HL-60 (cell line): ENCODE measurements around the gene FAM83D.

ENCODE experiments used
- DNase-seq, 2 experiments: peaks; one replicate each; pipeline ENCODE4 v3.0.0-alpha.2; 2010 to 2020; ENCODE audit warnings: low read depth in 1 of 2, low spot score in 1 of 2
- H3K27ac ChIP-seq: fragments of 250-450 bp; sonication (Bioruptor Pico); replicated peaks from 2 replicates; pipeline ENCODE4 v1.5.1; 2020; ENCODE audit warnings: mild to moderate bottlenecking, moderate library complexity
- H3K27me3 ChIP-seq: fragments of 250-450 bp; sonication (Bioruptor Pico); 2 replicates; pipeline ENCODE4 v1.5.1; 2021; ENCODE audit warnings: mild to moderate bottlenecking, moderate library complexity; ENCODE audit not compliant: insufficient read depth, poor library complexity, severe bottlenecking
- H3K4me3 ChIP-seq: replicated peaks from 2 replicates; pipeline ENCODE4 v1.5.1; 2011; ENCODE audit warnings: mild to moderate bottlenecking, control low read depth, low read length; ENCODE audit not compliant: insufficient read depth
- CTCF ChIP-seq: IDR thresholded peaks from one replicate; pipeline ENCODE4 v1.5.1; 2011; ENCODE audit warnings: low read length, control low read depth, inconsistent platforms; ENCODE audit not compliant: insufficient read depth
- GABPA ChIP-seq: IDR thresholded peaks from 2 replicates; pipeline ENCODE4 v1.6.1; 2012; ENCODE audit warnings: low read depth
- POLR2AphosphoS5 ChIP-seq: IDR thresholded peaks from 2 replicates; pipeline ENCODE4 v1.6.1; 2012; ENCODE audit warnings: low read depth
- REST ChIP-seq: IDR thresholded peaks from 2 replicates; pipeline ENCODE4 v1.6.1; 2012; ENCODE audit warnings: low read depth; ENCODE audit not compliant: insufficient replicate concordance
- SPI1 ChIP-seq: IDR thresholded peaks from 2 replicates; pipeline ENCODE4 v1.6.1; 2012; ENCODE audit warnings: low read depth, mild to moderate bottlenecking, borderline replicate concordance

FAM83D gene

GRCh38 chr20:38920411-38920810 lies 5.8 kb upstream of the FAM83D start:
- no peak overlapping the region for H3K27ac ChIP-seq
- H3K4me3 ChIP-seq = no peak overlapping the region
- TF ChIP-seq REST (no peak), POLR2AphosphoS5 (no peak), GABPA (no peak), CTCF (no peak), SPI1 (no peak)
- DNase-seq = no peak
- H3K27me3 ChIP-seq = peaks cover 5% of the 10 kb centered on the region

- no peak for DNase-seq
- Histone ChIP-seq H3K27me3 (peaks cover 5% of the 10 kb centered on the region), H3K27ac (no peak overlapping the region), H3K4me3 (no peak overlapping the region)
- TF ChIP-seq GABPA = no peak
- TF ChIP-seq POLR2AphosphoS5 = no peak
- TF ChIP-seq SPI1 = no peak
- no peak for TF ChIP-seq CTCF
- TF ChIP-seq REST = no peak
Measured at GRCh38 chr20:38920851-38921250, 5.4 kb upstream of the FAM83D start.

- TF ChIP-seq CTCF = no peak
- no peak for TF ChIP-seq REST
- DNase-seq = no peak
- Histone ChIP-seq H3K27ac (no peak overlapping the region), H3K4me3 (no peak overlapping the region), H3K27me3 (peaks cover 4% of the 10 kb centered on the region)
Measured at GRCh38 chr20:38924718-38925117, 1.5 kb upstream of the FAM83D start.
